ENCODE data around the gene MPZL1. TPM values are rescaled to one million over a fixed set of nuclear protein-coding genes. Genes with fewer than 3 reads are reported as not detected.
"Not testable (repeated sequence)": the region's sequence is repeated elsewhere in the genome, so short reads cannot be mapped to it uniquely, and the experiment has no call there.

Gene MPZL1
- total RNA-seq, 3 donors from 2014 or later, result 95.6 to 117 (median 103) TPM

GRCh38 chr1:167821969-167822685 is 100.3 kb downstream of the MPZL1 start:
- no peak for DNase-seq
- ATAC-seq, result no peak

GRCh38 chr1:167824163-167824794 is 102.5 kb downstream of the MPZL1 start:
- Histone ChIP-seq H3K9me3 (no peaks in the 10 kb centered on the region), H3K4me3 (no peak overlapping the region), H3K36me3 (ENCODE audit: low read depth) (no peaks in the 10 kb centered on the region), H3K4me1 (ENCODE audit: low read depth) (no peaks in the 10 kb centered on the region)
- TF ChIP-seq CTCF (IDR thresholded peaks at IDR 0.05), result no peak
- intact Hi-C loops (cut with DNase I, micrococcal nuclease), result no loop called here
- ATAC-seq (no peak), DNase-seq (no peak)

More at GRCh38 chr1:167821969-167822685, 100.3 kb downstream of the MPZL1 start:
- Histone ChIP-seq H3K4me1 (ENCODE audit: low read depth) (peaks cover 11% of the 10 kb centered on the region), H3K36me3 (ENCODE audit: low read depth) (no peaks in the 10 kb centered on the region), H3K9me3 (no peaks in the 10 kb centered on the region), H3K4me3 (no peak overlapping the region)
- no peak for TF ChIP-seq CTCF (IDR thresholded peaks at IDR 0.05)
- intact Hi-C loops (cut with DNase I, micrococcal nuclease), result no loop called here

GRCh38 chr1:167825419-167826079 is 103.8 kb downstream of the MPZL1 start:
- no peak for TF ChIP-seq CTCF (IDR thresholded peaks at IDR 0.05)
- intact Hi-C loops (cut with DNase I, micrococcal nuclease), result no loop called here
- no peaks in the 10 kb centered on the region for H3K36me3 ChIP-seq (ENCODE audit: low read depth)
- no peak for DNase-seq
- no peaks in the 10 kb centered on the region for H3K4me1 ChIP-seq (ENCODE audit: low read depth)
- no peak for ATAC-seq
- H3K4me3 ChIP-seq, result no peak overlapping the region
- H3K9me3 ChIP-seq, result no peaks in the 10 kb centered on the region

- DNase-seq (no peak), ATAC-seq (no peak)
- H3K4me3 ChIP-seq, result no peak overlapping the region
- no peaks in the 10 kb centered on the region for H3K36me3 ChIP-seq (ENCODE audit: low read depth)
- H3K9me3 ChIP-seq, result no peaks in the 10 kb centered on the region
- intact Hi-C loops (cut with DNase I, micrococcal nuclease), result no loop called here
- no peak for TF ChIP-seq CTCF (IDR thresholded peaks at IDR 0.05)
- H3K4me1 ChIP-seq (ENCODE audit: low read depth), result no peaks in the 10 kb centered on the region
Measured at GRCh38 chr1:167826127-167826526, 104.3 kb downstream of the MPZL1 start.

GRCh38 chr1:167829868-167830267 is 108.1 kb downstream of the MPZL1 start:
- H3K4me3 ChIP-seq, result no peak overlapping the region
- ATAC-seq (no peak), DNase-seq (no peak)
- TF ChIP-seq CTCF (IDR thresholded peaks at IDR 0.05), result no peak
- intact Hi-C loops (cut with DNase I, micrococcal nuclease), result no loop called here
- no peaks in the 10 kb centered on the region for H3K36me3 ChIP-seq (ENCODE audit: low read depth)
- no peaks in the 10 kb centered on the region for H3K9me3 ChIP-seq
- no peaks in the 10 kb centered on the region for H3K4me1 ChIP-seq (ENCODE audit: low read depth)

GRCh38 chr1:167830668-167831067 is 108.9 kb downstream of the MPZL1 start:
- ATAC-seq; H3K9me3 ChIP-seq; H3K36me3 ChIP-seq (ENCODE audit: low read depth); DNase-seq; H3K4me1 ChIP-seq (ENCODE audit: low read depth); intact Hi-C loops (cut with DNase I, micrococcal nuclease); H3K4me3 ChIP-seq: not testable (repeated sequence)

All from mucosa of descending colon (tissue), 3 donors.